ENCODE measurements around the gene GMDS. TPM values are rescaled to one million over a fixed set of nuclear protein-coding genes. Genes with fewer than 3 reads are reported as not detected.
A peak's percentile ranks its signal among the peaks of the same experiment; 100 is the strongest.

Gene GMDS
- total and polyA plus RNA-seq, 2 of the 13 experiments (the other 11 are each of a cell fraction or from before 2014, with no cell fraction given), result 64.4 to 112 TPM

GRCh38 chr6:1885576-1886011 lies 359.8 kb downstream of the GMDS start:
- POLR2A ChIA-PET, result no interaction called here
- Histone ChIP-seq H3K79me2 (ENCODE audit: insufficient read depth, low read length) (no peaks in the 10 kb centered on the region), H3K27ac (ENCODE audit: extremely low read length, insufficient read depth, low read length) (no peak overlapping the region), H3K27me3 (ENCODE audit: control insufficient read depth in 1 of 2, insufficient read depth in 2 of 2, low read length in 2 of 2) (no peaks in the 10 kb centered on the region), H3K4me1 (ENCODE audit: insufficient read depth, low read length) (peaks cover 9% of the 10 kb centered on the region), H4K20me1 (ENCODE audit: insufficient read depth, low read length) (no peaks in the 10 kb centered on the region), H3K9me3 (ENCODE audit: low read length) (no peaks in the 10 kb centered on the region), H3K9ac (ENCODE audit: insufficient read depth, low read depth, low read length) (no peak overlapping the region), H3K36me3 (replicated peaks in 1 of 2; ENCODE audit: control insufficient read depth in 1 of 2, insufficient read depth in 2 of 2, low read length in 2 of 2) (peaks cover 5 to 9% of the 10 kb centered on the region in 2 experiments; a peak in 3 of 5 replicates), H3K4me2 (ENCODE audit: low read depth, low read length) (no peak overlapping the region), H3K4me3 (replicated peaks in 1 of 3; ENCODE audit: insufficient read depth in 1 of 3, low read depth in 2 of 3, low read length in 3 of 3) (no peak overlapping the region), H2AFZ (ENCODE audit: low read length) (no peak overlapping the region)
- 85% methylated on average over 12 of the region's 12 CpGs for WGBS (ENCODE audit: low lambda C conversion rate)
- TF ChIP-seq RBM22 (optimal IDR thresholded peaks at IDR 0.05; ENCODE audit: low read length), result peak; percentile 79
- TF ChIP-seq, protein P1, sequence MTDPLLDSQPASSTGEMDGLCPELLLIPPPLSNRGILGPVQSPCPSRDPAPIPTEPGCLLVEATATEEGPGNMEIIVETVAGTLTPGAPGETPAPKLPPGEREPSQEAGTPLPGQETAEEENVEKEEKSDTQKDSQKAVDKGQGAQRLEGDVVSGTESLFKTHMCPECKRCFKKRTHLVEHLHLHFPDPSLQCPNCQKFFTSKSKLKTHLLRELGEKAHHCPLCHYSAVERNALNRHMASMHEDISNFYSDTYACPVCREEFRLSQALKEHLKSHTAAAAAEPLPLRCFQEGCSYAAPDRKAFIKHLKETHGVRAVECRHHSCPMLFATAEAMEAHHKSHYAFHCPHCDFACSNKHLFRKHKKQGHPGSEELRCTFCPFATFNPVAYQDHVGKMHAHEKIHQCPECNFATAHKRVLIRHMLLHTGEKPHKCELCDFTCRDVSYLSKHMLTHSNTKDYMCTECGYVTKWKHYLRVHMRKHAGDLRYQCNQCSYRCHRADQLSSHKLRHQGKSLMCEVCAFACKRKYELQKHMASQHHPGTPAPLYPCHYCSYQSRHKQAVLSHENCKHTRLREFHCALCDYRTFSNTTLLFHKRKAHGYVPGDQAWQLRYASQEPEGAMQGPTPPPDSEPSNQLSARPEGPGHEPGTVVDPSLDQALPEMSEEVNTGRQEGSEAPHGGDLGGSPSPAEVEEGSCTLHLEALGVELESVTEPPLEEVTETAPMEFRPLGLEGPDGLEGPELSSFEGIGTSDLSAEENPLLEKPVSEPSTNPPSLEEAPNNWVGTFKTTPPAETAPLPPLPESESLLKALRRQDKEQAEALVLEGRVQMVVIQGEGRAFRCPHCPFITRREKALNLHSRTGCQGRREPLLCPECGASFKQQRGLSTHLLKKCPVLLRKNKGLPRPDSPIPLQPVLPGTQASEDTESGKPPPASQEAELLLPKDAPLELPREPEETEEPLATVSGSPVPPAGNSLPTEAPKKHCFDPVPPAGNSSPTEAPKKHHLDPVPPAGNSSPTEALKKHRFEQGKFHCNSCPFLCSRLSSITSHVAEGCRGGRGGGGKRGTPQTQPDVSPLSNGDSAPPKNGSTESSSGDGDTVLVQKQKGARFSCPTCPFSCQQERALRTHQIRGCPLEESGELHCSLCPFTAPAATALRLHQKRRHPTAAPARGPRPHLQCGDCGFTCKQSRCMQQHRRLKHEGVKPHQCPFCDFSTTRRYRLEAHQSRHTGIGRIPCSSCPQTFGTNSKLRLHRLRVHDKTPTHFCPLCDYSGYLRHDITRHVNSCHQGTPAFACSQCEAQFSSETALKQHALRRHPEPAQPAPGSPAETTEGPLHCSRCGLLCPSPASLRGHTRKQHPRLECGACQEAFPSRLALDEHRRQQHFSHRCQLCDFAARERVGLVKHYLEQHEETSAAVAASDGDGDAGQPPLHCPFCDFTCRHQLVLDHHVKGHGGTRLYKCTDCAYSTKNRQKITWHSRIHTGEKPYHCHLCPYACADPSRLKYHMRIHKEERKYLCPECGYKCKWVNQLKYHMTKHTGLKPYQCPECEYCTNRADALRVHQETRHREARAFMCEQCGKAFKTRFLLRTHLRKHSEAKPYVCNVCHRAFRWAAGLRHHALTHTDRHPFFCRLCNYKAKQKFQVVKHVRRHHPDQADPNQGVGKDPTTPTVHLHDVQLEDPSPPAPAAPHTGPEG (CRISPR knock-in tag; IDR thresholded peaks at IDR 0.05), result no peak
- TF ChIP-seq STAT6 (CRISPR knock-in tag; IDR thresholded peaks at IDR 0.05; ENCODE audit: borderline replicate concordance), result no peak
- DNase-seq (ENCODE audit: low spot score), result no peak
- in situ Hi-C loops (cut with HindIII; ENCODE audit: extremely low pct_ligation_motif_present, low pct_unique_long_range_greater_than_20kb), result no loop called here
- FAIRE-seq, result no peak
- BruUV-seq (replicated peaks), result no TSS peak
- CTCF ChIA-PET (ENCODE audit: low intra/inter-chr PET ratio, low total read pairs), result no interaction called here
- intact Hi-C loops (cut with micrococcal nuclease; ENCODE audit: unreplicated experiment), result no loop called here
- ATAC-seq, result no peak
